ENCODE measurements around the gene SAP30. TPM values are rescaled to one million over a fixed set of nuclear protein-coding genes. Genes with fewer than 3 reads are reported as not detected.

The SAP30 gene
- total RNA-seq, 1 donor from 2014 or later = 34.0 TPM

- H3K4me3 ChIP-seq (ENCODE audit: low read depth, low read length) = no peak overlapping the region
- no peak for DNase-seq (ENCODE audit: low read depth)
- TF ChIP-seq CTCF (conservative IDR thresholded peaks at IDR 0.05; ENCODE audit: low read depth, low read length) = no peak
These were observed 2.8 kb upstream of the SAP30 start for GRCh38 chr4:173367946-173368345.

DNA sequence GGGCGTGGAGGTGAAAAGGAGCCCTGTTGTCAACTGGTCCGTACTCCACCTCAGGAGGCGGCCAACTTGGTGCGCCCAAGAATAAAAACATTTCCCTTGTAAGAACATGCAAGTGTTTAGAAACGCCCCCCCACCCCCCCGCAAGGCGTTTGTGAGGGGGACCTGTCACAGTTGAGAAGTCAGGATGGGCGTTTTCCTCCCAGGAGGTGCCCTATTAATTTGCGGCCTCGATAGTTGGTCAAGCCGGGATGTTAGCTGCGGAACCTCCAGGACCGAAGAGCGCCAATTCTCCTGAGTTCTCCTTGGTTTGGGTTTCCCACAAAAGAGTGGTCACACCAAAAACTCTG, 651 bp upstream of the SAP30 start:
- no peak for DNase-seq (ENCODE audit: low read depth)
- no peak for TF ChIP-seq CTCF (conservative IDR thresholded peaks at IDR 0.05; ENCODE audit: low read depth, low read length)
- peak overlapping the region; percentile 82 for H3K4me3 ChIP-seq (ENCODE audit: low read depth, low read length)

GRCh38 chr4:173371292-173372192, 788 bp downstream of the SAP30 start:
- no peak for TF ChIP-seq CTCF (conservative IDR thresholded peaks at IDR 0.05; ENCODE audit: low read depth, low read length)
- no peak for DNase-seq (ENCODE audit: low read depth)
- peak overlapping the region; percentile 82 for H3K4me3 ChIP-seq (ENCODE audit: low read depth, low read length)

DNA sequence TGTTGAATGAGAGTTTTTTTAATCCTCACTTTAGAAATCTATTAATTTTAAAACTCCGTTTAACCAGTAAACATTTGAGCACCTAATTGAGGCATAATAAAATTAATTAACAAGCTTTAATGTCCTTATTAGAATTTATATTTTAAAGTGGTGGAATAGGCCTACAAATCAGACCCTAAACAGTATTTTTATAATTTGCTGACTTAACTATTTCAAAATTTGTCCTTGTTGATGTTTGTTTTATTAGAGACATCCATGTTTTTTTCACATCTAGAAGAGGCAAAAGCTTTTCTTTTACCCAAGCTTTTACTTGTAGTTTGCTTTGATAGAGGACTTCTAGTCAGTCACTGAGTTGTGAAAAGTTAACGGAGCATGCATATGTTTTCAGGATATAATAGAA, 3.8 kb downstream of the SAP30 start:
- DNase-seq (ENCODE audit: low read depth) = no peak
- no peak for TF ChIP-seq CTCF (conservative IDR thresholded peaks at IDR 0.05; ENCODE audit: low read depth, low read length)
- no peak overlapping the region for H3K4me3 ChIP-seq (ENCODE audit: low read depth, low read length)

GRCh38 chr4:173379929-173380328, 9.2 kb downstream of the SAP30 start:
- no peak for TF ChIP-seq CTCF (conservative IDR thresholded peaks at IDR 0.05; ENCODE audit: low read depth, low read length)
- no peak for DNase-seq (ENCODE audit: low read depth)
- no peak overlapping the region for H3K4me3 ChIP-seq (ENCODE audit: low read depth, low read length)

- no peak overlapping the region for H3K4me3 ChIP-seq (ENCODE audit: low read depth, low read length)
- TF ChIP-seq CTCF (conservative IDR thresholded peaks at IDR 0.05; ENCODE audit: low read depth, low read length) = no peak
- DNase-seq (ENCODE audit: low read depth) = no peak
These were observed 10.2 kb downstream of the SAP30 start for GRCh38 chr4:173380987-173381386.

- H3K4me3 ChIP-seq (ENCODE audit: low read depth, low read length) = no peak overlapping the region
- no peak for TF ChIP-seq CTCF (conservative IDR thresholded peaks at IDR 0.05; ENCODE audit: low read depth, low read length)
- DNase-seq (ENCODE audit: low read depth) = no peak
These were observed 10.9 kb downstream of the SAP30 start for GRCh38 chr4:173381610-173382009.
